Heart left ventricle (tissue), 16 donors: ENCODE results near the gene PRKCSH. TPM values are rescaled to one million over a fixed set of nuclear protein-coding genes. Genes with fewer than 3 reads are reported as not detected.

ENCODE experiments used
- ATAC-seq, 4 donors: fragments of 200-7000 bp; cut with Tn5 transposase; one replicate each; pipeline ENCODE4 v1.9.1; 2020 to 2022; ENCODE audit warnings: moderate library complexity in 4 of 4, mild to moderate bottlenecking in 3 of 4, moderate number of reproducible peaks in 1 of 4
- DNase-seq, 5 donors: peaks; one replicate each; pipeline ENCODE4 v3.0.0-alpha.2; 2020
- H3K27ac ChIP-seq, 12 donors: fragments of 200-600 bp; sonication (generic) in 4 of 12; one replicate each; pipeline versions ENCODE4 v1.5.0 to v1.8.0; 2016 to 2022; ENCODE audit warnings: mild to moderate bottlenecking in 2 of 12
- H3K27me3 ChIP-seq, 9 donors: fragments of 200-600 bp; sonication (generic) in 2 of 9; one replicate each; pipeline versions ENCODE4 v1.5.1 to v1.8.0; 2016 to 2022; ENCODE audit warnings: mild to moderate bottlenecking in 3 of 9
- H3K36me3 ChIP-seq, 9 donors: fragments of 200-600 bp; sonication (generic) in 2 of 9; one replicate each; pipeline versions ENCODE4 v1.5.0 to v1.8.0; 2018 to 2022; ENCODE audit warnings: mild to moderate bottlenecking in 2 of 9
- H3K4me1 ChIP-seq, 12 donors: fragments of 200-600 bp; sonication (generic) in 4 of 12; one replicate each; pipeline versions ENCODE4 v1.5.0 to v1.8.0; 2016 to 2022; ENCODE audit warnings: mild to moderate bottlenecking in 3 of 12
- H3K4me3 ChIP-seq, 12 donors: fragments of 200-600 bp; sonication (generic) in 4 of 12; one replicate each; pipeline versions ENCODE4 v1.5.0 to v1.8.0; 2017 to 2022; ENCODE audit warnings: mild to moderate bottlenecking in 9 of 12, moderate library complexity in 4 of 12
- H3K9me3 ChIP-seq, 12 donors: fragments of 200-600 bp; sonication (generic) in 4 of 12; one replicate each; pipeline versions ENCODE4 v1.5.0 to v1.8.0; 2016 to 2022; ENCODE audit warnings: mild to moderate bottlenecking in 1 of 12
- POLR2A ChIP-seq, 2 donors: fragments of 450-650 bp; IDR thresholded peaks; one replicate each; pipeline ENCODE4 v1.6.1; 2017; ENCODE audit warnings: antibody characterized with exemption in 2 of 2, mild to moderate bottlenecking in 2 of 2, moderate library complexity in 2 of 2
- WGBS, 4 donors: extraction: QIAGEN DNeasy Blood & Tissue Kit in 2 of 4; methylation state at CpG; one replicate each; pipeline versions ENCODE4 v1.1.5 to v1.1.7; 2013 to 2018; 5-methylcytosine and 5-hydroxymethylcytosine counted together
- intact Hi-C, 10 donors: fragments of 100-400 bp; cut with DNase I; formaldehyde crosslinking; loops; one replicate each; pipeline versions ENCODE4 v1.11.1 to v1.14.2; 2022
- polyA plus RNA-seq, 2 donors: library from polyadenylated mRNA; stranded (reverse); fragments of 200-250 nt; gene quantifications; one replicate each; pipeline ENCODE4 v1.2.3, GENCODE V29; 2013
- total RNA-seq, 9 donors: library from RNA; depleted of rRNA in 2 of 9; stranded (reverse); fragments of >200 nt in 2 of 9; fragmentation: NEBNext Ultra II Directional in 3 of 9; extraction: Animal tissue kit (Norgen Biotek cat#: 25700) in 3 of 9; gene quantifications; one replicate each; pipeline versions ENCODE4 v1.1.0 to v1.2.4, GENCODE V29; 2016 to 2023
- TF ChIP-seq, protein P1 (sequence below), 12 donors: fragments of 200-600 bp; sonication (generic) in 4 of 12; IDR thresholded peaks; one replicate each; pipeline versions ENCODE4 v1.5.0 to v1.8.0; 2018 to 2022; ENCODE audit warnings: antibody characterized with exemption in 12 of 12, mild to moderate bottlenecking in 5 of 12
- donor health status: ischemic (EF 13 %, LVEDD 7.1; RV severe dilation, severe dysfunction).
- donor health status: healthy with polysubstance abuse.
- donor health status: DM: no; HTN: yes; CAD: no.
- donor health status: DM: no; HTN: no; CAD: no.
- donor health status: ischemic (EF 25% LVEDD 6.9; RV normal size, moderate dysfunction).
- donor health status: ischemic (EF 25% LVEDD 5.7; RV mildly dilated, moderate dysfunction).
- donor health status: healthy.
- donor health status: DM: yes; HTN: yes; CAD: no.
- donor health status: ischemic (EF 35%, LVEDD 5.7; RV mildly dilated, moderate dysfunction).
- donor health status: nonischemic (EF 11% LVEDD 7.7; RV severe dilation, severe dysfunction).
- donor health status: DM: yes; HTN: yes; CAD: no.
- donor health status: PGD.
- donor health status: ischemic (EF 29% LVEDD 5.4; RV normal size, mild dysfunction).
- donor health status: nonischemic (EF 23%, LVEDD 6.1; RV moderate dilation, normal function).

The PRKCSH gene
- total and polyA plus RNA-seq, 11 donors: 69.3 to 210 (median 107) TPM

DNA sequence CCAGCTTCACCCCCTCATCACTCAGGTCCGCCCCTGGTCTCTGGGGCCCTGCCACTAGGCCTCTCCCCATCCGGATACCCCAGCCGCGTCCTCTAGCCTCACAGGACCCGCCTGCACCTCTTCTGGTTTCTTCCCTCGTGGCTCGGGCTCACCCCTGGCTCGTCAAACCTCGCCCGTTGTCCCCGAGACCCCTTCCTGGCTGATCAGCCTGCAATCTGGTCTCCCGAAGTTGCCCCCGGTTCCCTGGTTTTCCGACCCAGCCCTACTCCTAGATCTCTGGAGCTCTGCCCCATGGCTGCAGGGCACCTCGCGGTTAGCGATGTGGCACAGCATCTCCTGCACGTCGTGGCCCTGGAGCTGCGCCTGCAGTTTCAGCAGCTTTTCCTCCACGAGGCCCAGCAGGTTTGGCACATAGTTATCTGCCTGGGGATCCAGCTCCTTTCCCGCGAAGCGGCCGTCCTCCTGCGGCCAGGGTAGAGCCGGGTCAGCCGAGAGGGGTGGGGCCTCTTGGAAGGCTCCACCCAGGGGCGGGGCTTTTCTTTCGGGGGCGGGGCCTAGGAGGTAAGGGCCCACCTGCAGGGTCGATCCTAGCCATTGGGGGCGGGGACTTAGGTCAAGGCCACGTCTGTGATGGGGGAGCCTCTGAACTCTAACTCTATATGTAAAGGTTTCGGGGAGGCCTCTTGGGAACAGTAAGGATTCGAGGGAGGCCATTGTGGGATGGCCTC, 13.9 kb upstream of the PRKCSH start:
- peak; percentile 50 to 59 (median 56) for ATAC-seq
- Histone ChIP-seq H3K36me3 (no peaks in the 10 kb centered on the region), H3K27me3 (peaks cover 4 to 75% (median 54%) of the 10 kb centered on the region in 9 donors), H3K9me3 (no peaks in the 10 kb centered on the region), H3K27ac (peak overlapping the region in 9 of 12 donors; percentile 56 to 84 (median 75)), H3K4me3 (peak overlapping the region in 11 of 12 donors; percentile 20 to 59 (median 45)), H3K4me1 (peaks cover 4 to 48% (median 28%) of the 10 kb centered on the region in 12 donors)
- WGBS, 4 donors: 10 to 21% (median 14%) methylated on average over 26 to 36 of the region's 36 CpGs
- TF ChIP-seq, protein P1, sequence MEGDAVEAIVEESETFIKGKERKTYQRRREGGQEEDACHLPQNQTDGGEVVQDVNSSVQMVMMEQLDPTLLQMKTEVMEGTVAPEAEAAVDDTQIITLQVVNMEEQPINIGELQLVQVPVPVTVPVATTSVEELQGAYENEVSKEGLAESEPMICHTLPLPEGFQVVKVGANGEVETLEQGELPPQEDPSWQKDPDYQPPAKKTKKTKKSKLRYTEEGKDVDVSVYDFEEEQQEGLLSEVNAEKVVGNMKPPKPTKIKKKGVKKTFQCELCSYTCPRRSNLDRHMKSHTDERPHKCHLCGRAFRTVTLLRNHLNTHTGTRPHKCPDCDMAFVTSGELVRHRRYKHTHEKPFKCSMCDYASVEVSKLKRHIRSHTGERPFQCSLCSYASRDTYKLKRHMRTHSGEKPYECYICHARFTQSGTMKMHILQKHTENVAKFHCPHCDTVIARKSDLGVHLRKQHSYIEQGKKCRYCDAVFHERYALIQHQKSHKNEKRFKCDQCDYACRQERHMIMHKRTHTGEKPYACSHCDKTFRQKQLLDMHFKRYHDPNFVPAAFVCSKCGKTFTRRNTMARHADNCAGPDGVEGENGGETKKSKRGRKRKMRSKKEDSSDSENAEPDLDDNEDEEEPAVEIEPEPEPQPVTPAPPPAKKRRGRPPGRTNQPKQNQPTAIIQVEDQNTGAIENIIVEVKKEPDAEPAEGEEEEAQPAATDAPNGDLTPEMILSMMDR (IDR thresholded peaks at IDR 0.05): no peak
- TF ChIP-seq POLR2A (IDR thresholded peaks at IDR 0.05): no peak
- intact Hi-C loops: no loop called here
- DNase-seq: peak in 4 of 5 donors; percentile 38 to 80 (median 58)

DNA sequence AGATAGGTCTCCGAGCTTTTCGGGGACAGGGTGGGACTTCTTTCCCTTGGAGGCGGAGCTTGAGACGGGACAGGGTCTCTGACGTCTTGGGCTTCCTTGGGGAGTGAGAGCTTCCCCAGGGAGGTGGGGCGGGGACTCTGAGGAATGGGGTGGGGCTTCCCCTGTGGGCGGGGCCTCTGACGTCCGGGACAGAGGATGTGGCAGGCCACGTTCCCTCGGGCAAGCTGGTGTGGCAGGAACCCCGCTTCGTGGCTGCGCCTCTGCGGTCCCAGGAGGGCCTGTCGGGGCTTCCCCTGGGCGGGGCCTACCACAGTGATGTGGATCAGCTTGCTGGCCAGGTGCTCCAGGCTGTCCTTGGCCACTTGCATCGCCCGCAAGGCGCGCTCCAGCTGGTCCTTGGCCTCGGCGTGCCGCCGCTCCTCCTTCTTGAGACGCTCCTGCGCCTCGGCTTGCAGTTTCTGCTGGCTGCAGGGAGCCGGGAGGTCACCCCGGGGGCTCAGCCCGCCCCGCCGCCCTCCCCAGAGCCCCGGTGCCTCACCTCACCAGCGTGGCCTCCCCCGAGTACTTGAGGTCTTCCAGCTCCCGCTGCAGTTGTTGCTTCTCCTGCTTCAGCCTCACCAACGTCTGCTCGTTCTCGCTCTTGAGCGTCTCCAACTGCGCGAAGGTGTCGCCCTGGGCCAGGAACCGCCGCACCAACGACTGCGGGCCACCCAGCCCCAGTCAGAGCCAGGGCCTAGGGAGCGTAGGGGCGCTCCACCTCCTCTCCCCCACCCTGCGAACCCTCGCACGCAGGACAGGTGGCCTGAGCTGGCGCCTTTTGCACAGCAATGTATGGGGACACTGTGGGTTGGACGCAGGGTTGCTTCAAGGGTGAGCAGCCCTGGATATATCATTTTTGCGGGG, 13.0 kb upstream of the PRKCSH start:
- no peaks in the 10 kb centered on the region for H3K9me3 ChIP-seq
- ATAC-seq (peak; percentile 64 to 87 (median 72)), DNase-seq (peak; percentile 78 to 92 (median 82))
- H3K4me1 ChIP-seq: peaks cover 4 to 48% (median 28%) of the 10 kb centered on the region in 12 donors
- H3K27ac ChIP-seq: peak overlapping the region in 8 of 12 donors; percentile 46 to 84 (median 77)
- intact Hi-C loops: no loop called here
- no peaks in the 10 kb centered on the region for H3K36me3 ChIP-seq
- H3K27me3 ChIP-seq: peaks cover 4 to 66% (median 47%) of the 10 kb centered on the region in 9 donors
- H3K4me3 ChIP-seq: peak overlapping the region in 11 of 12 donors; percentile 14 to 59 (median 45)
- no peak for TF ChIP-seq POLR2A (IDR thresholded peaks at IDR 0.05)
- TF ChIP-seq, protein P1 (IDR thresholded peaks at IDR 0.05): no peak
- 6 to 17% (median 8%) methylated on average over 31 to 56 of the region's 56 CpGs for WGBS, 4 donors

DNA sequence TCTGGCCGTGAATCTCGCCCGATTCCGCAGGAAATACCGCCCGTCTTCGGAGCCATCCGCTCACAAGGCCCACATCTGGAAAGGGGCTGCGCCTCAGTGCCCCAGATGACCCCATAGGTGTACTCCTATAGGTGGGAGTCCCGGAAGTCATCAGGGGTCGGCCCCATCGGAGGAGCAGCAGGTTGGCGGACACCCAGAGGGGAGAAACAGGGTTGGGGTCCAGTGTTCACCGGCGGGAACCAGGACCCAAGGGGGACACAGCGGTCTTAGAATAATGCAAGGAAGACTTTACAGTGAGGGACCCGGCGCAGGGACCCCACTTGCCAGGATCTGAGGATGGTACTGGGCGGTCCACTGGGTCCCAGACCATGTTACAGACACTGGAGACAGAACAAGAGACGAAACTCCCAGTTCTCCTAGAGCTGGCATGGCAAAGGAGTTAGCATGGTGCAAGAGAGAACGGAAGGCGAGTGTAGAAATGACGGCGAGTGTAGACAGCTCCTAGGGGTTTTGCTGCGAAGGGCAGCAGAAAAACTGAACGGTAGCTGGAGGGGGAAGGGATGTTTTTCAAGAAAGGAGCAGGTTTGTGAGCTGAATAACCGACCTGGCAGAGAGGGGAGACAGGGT, 12.2 kb upstream of the PRKCSH start:
- TF ChIP-seq, protein P1 (IDR thresholded peaks at IDR 0.05): no peak
- no peak for TF ChIP-seq POLR2A (IDR thresholded peaks at IDR 0.05)
- Histone ChIP-seq H3K9me3 (no peaks in the 10 kb centered on the region), H3K27me3 (peaks cover 4 to 60% (median 42%) of the 10 kb centered on the region in 9 donors), H3K4me3 (no peak overlapping the region), H3K4me1 (peaks cover 4 to 47% (median 28%) of the 10 kb centered on the region in 12 donors), H3K27ac (no peak overlapping the region), H3K36me3 (no peaks in the 10 kb centered on the region)
- intact Hi-C loops: no loop called here
- WGBS, 4 donors: 39 to 61% (median 41%) methylated on average over 23 to 27 of the region's 27 CpGs
- DNase-seq (peak in 1 of 5 donors; percentile 28), ATAC-seq (no peak)
